Measurements from ENCODE around the gene APOO.

The APOO gene

GRCh38 chrX:23919148-23919547 is 11.4 kb upstream of the APOO start:
- no peaks in the 10 kb centered on the region for H3K4me1 ChIP-seq (ENCODE audit: control insufficient read depth, insufficient read depth, low read depth, low read length)
- H3K4me3 ChIP-seq (ENCODE audit: insufficient read depth in 1 of 2, low read depth in 1 of 2, low read length in 2 of 2), result no peak overlapping the region
- H4K91ac ChIP-seq (ENCODE audit: low read length), result no peak overlapping the region
- H3K36me3 ChIP-seq (ENCODE audit: control insufficient read depth in 1 of 2, insufficient read depth in 2 of 2, low read depth in 1 of 2, low read length in 2 of 2), result no peaks in the 10 kb centered on the region
- DNase-seq, result no peak
- H3K14ac ChIP-seq (ENCODE audit: low read length in 2 of 2), result no peak overlapping the region
- no peak overlapping the region for H3K18ac ChIP-seq (ENCODE audit: low read depth in 1 of 2, low read length in 2 of 2)
- no peak overlapping the region for H2BK5ac ChIP-seq (ENCODE audit: low read depth, low read length, poor library complexity, severe bottlenecking)
- no peak overlapping the region for H3K4me2 ChIP-seq (ENCODE audit: low read length, poor library complexity, severe bottlenecking)
- H3K27ac ChIP-seq (ENCODE audit: low read length, poor library complexity, severe bottlenecking), result no peak overlapping the region
- H2BK12ac ChIP-seq (ENCODE audit: low read length in 2 of 2), result no peak overlapping the region
- WGBS, result no CpG with 5 or more reads among the region's 1 CpG
- H3K79me1 ChIP-seq (replicated peaks; ENCODE audit: low read length, poor library complexity, severe bottlenecking), result no peaks in the 10 kb centered on the region
- H2BK120ac ChIP-seq (ENCODE audit: low read depth, low read length), result no peak overlapping the region
- peaks cover 3% of the 10 kb centered on the region for H3K9me3 ChIP-seq (ENCODE audit: control insufficient read depth, low read length)
- no peak overlapping the region for H2AK5ac ChIP-seq (ENCODE audit: low read length, severe bottlenecking)
- H4K8ac ChIP-seq (ENCODE audit: low read length), result no peak overlapping the region
- peaks cover 0 to 8% of the 10 kb centered on the region in 2 experiments for H3K27me3 ChIP-seq (ENCODE audit: control insufficient read depth in 1 of 2, insufficient read depth in 1 of 2, low read length in 2 of 2)
- H3K4ac ChIP-seq (ENCODE audit: low read depth in 1 of 2, low read length in 2 of 2), result no peak overlapping the region
- no peak overlapping the region for H3K23ac ChIP-seq (ENCODE audit: low read length in 2 of 2)
- no peak overlapping the region for H3K9ac ChIP-seq (ENCODE audit: low read length)
- H2AFZ ChIP-seq (ENCODE audit: low read depth, low read length), result no peak overlapping the region
- no peak overlapping the region for H2BK15ac ChIP-seq (ENCODE audit: low read depth, poor library complexity, severe bottlenecking)

- no peak overlapping the region for H3K4me2 ChIP-seq (ENCODE audit: low read length, poor library complexity, severe bottlenecking)
- H2AFZ ChIP-seq (ENCODE audit: low read depth, low read length), result no peak overlapping the region
- no peak overlapping the region for H2BK12ac ChIP-seq (ENCODE audit: low read length in 2 of 2)
- no peak overlapping the region for H2BK120ac ChIP-seq (ENCODE audit: low read depth, low read length)
- no peak overlapping the region for H4K8ac ChIP-seq (ENCODE audit: low read length)
- no peak overlapping the region for H3K4me3 ChIP-seq (ENCODE audit: insufficient read depth in 1 of 2, low read depth in 1 of 2, low read length in 2 of 2)
- no peak overlapping the region for H2BK5ac ChIP-seq (ENCODE audit: low read depth, low read length, poor library complexity, severe bottlenecking)
- H2AK5ac ChIP-seq (ENCODE audit: low read length, severe bottlenecking), result no peak overlapping the region
- no peak overlapping the region for H3K23ac ChIP-seq (ENCODE audit: low read length in 2 of 2)
- H3K14ac ChIP-seq (ENCODE audit: low read length in 2 of 2), result no peak overlapping the region
- H3K9me3 ChIP-seq (ENCODE audit: control insufficient read depth, low read length), result no peaks in the 10 kb centered on the region
- no peak overlapping the region for H2BK15ac ChIP-seq (ENCODE audit: low read depth, poor library complexity, severe bottlenecking)
- no peak for DNase-seq
- WGBS, result 94% methylated on average over 2 of the region's 5 CpGs
- H3K4me1 ChIP-seq (ENCODE audit: control insufficient read depth, insufficient read depth, low read depth, low read length), result no peaks in the 10 kb centered on the region
- H3K79me1 ChIP-seq (replicated peaks; ENCODE audit: low read length, poor library complexity, severe bottlenecking), result no peaks in the 10 kb centered on the region
- H3K27me3 ChIP-seq (ENCODE audit: control insufficient read depth in 1 of 2, insufficient read depth in 1 of 2, low read length in 2 of 2), result peaks cover 0 to 7% of the 10 kb centered on the region in 2 experiments
- no peak overlapping the region for H3K27ac ChIP-seq (ENCODE audit: low read length, poor library complexity, severe bottlenecking)
- H3K18ac ChIP-seq (ENCODE audit: low read depth in 1 of 2, low read length in 2 of 2), result no peak overlapping the region
- H3K36me3 ChIP-seq (ENCODE audit: control insufficient read depth in 1 of 2, insufficient read depth in 2 of 2, low read depth in 1 of 2, low read length in 2 of 2), result no peaks in the 10 kb centered on the region
- no peak overlapping the region for H3K9ac ChIP-seq (ENCODE audit: low read length)
- no peak overlapping the region for H4K91ac ChIP-seq (ENCODE audit: low read length)
- H3K4ac ChIP-seq (ENCODE audit: low read depth in 1 of 2, low read length in 2 of 2), result no peak overlapping the region
Observed at GRCh38 chrX:23911126-23911835, 3.5 kb upstream of the APOO start.

- H2AK5ac ChIP-seq (ENCODE audit: low read length, severe bottlenecking), result no peak overlapping the region
- peaks cover 0 to 7% of the 10 kb centered on the region in 2 experiments for H3K27me3 ChIP-seq (ENCODE audit: control insufficient read depth in 1 of 2, insufficient read depth in 1 of 2, low read length in 2 of 2)
- no peaks in the 10 kb centered on the region for H3K36me3 ChIP-seq (ENCODE audit: control insufficient read depth in 1 of 2, insufficient read depth in 2 of 2, low read depth in 1 of 2, low read length in 2 of 2)
- H3K14ac ChIP-seq (ENCODE audit: low read length in 2 of 2), result no peak overlapping the region
- DNase-seq, result no peak
- H3K9ac ChIP-seq (ENCODE audit: low read length), result peak overlapping the region; percentile 85
- H3K9me3 ChIP-seq (ENCODE audit: control insufficient read depth, low read length), result no peaks in the 10 kb centered on the region
- H4K91ac ChIP-seq (ENCODE audit: low read length), result no peak overlapping the region
- no peak overlapping the region for H2BK15ac ChIP-seq (ENCODE audit: low read depth, poor library complexity, severe bottlenecking)
- no peaks in the 10 kb centered on the region for H3K79me1 ChIP-seq (replicated peaks; ENCODE audit: low read length, poor library complexity, severe bottlenecking)
- H2BK5ac ChIP-seq (ENCODE audit: low read depth, low read length, poor library complexity, severe bottlenecking), result no peak overlapping the region
- H2BK120ac ChIP-seq (ENCODE audit: low read depth, low read length), result no peak overlapping the region
- peak overlapping the region in 1 of 2 experiments; percentile 78 for H3K4me3 ChIP-seq (ENCODE audit: insufficient read depth in 1 of 2, low read depth in 1 of 2, low read length in 2 of 2)
- peak overlapping the region; percentile 61 for H3K27ac ChIP-seq (ENCODE audit: low read length, poor library complexity, severe bottlenecking)
- no peak overlapping the region for H3K4me2 ChIP-seq (ENCODE audit: low read length, poor library complexity, severe bottlenecking)
- H2AFZ ChIP-seq (ENCODE audit: low read depth, low read length), result no peak overlapping the region
- 72% methylated on average over 7 of the region's 13 CpGs for WGBS
- H3K23ac ChIP-seq (ENCODE audit: low read length in 2 of 2), result no peak overlapping the region
- H4K8ac ChIP-seq (ENCODE audit: low read length), result no peak overlapping the region
- no peak overlapping the region for H2BK12ac ChIP-seq (ENCODE audit: low read length in 2 of 2)
- no peak overlapping the region for H3K4ac ChIP-seq (ENCODE audit: low read depth in 1 of 2, low read length in 2 of 2)
- H3K4me1 ChIP-seq (ENCODE audit: control insufficient read depth, insufficient read depth, low read depth, low read length), result no peaks in the 10 kb centered on the region
- no peak overlapping the region for H3K18ac ChIP-seq (ENCODE audit: low read depth in 1 of 2, low read length in 2 of 2)
Observed at GRCh38 chrX:23908219-23909004, 674 bp upstream of the APOO start.

- Histone ChIP-seq H3K4me1 (ENCODE audit: control insufficient read depth, insufficient read depth, low read depth, low read length) (no peaks in the 10 kb centered on the region), H3K14ac (ENCODE audit: low read length in 2 of 2) (no peak overlapping the region), H3K27ac (ENCODE audit: low read length, poor library complexity, severe bottlenecking) (no peak overlapping the region), H3K18ac (ENCODE audit: low read depth in 1 of 2, low read length in 2 of 2) (peak overlapping the region in 1 of 2 experiments; percentile 12), H3K79me1 (replicated peaks; ENCODE audit: low read length, poor library complexity, severe bottlenecking) (peaks cover 1% of the 10 kb centered on the region), H3K9me3 (ENCODE audit: control insufficient read depth, low read length) (no peaks in the 10 kb centered on the region), H3K23ac (ENCODE audit: low read length in 2 of 2) (no peak overlapping the region), H2BK120ac (ENCODE audit: low read depth, low read length) (no peak overlapping the region), H4K8ac (ENCODE audit: low read length) (no peak overlapping the region), H3K4me3 (ENCODE audit: insufficient read depth in 1 of 2, low read depth in 1 of 2, low read length in 2 of 2) (peak overlapping the region; percentile 73 to 78), H2BK12ac (ENCODE audit: low read length in 2 of 2) (no peak overlapping the region), H3K36me3 (ENCODE audit: control insufficient read depth in 1 of 2, insufficient read depth in 2 of 2, low read depth in 1 of 2, low read length in 2 of 2) (no peaks in the 10 kb centered on the region), H2BK15ac (ENCODE audit: low read depth, poor library complexity, severe bottlenecking) (no peak overlapping the region), H4K91ac (ENCODE audit: low read length) (no peak overlapping the region), H2BK5ac (ENCODE audit: low read depth, low read length, poor library complexity, severe bottlenecking) (no peak overlapping the region), H3K4me2 (ENCODE audit: low read length, poor library complexity, severe bottlenecking) (peak overlapping the region; percentile 57), H3K4ac (ENCODE audit: low read depth in 1 of 2, low read length in 2 of 2) (no peak overlapping the region), H2AK5ac (ENCODE audit: low read length, severe bottlenecking) (no peak overlapping the region), H3K9ac (ENCODE audit: low read length) (peak overlapping the region; percentile 85), H3K27me3 (ENCODE audit: control insufficient read depth in 1 of 2, insufficient read depth in 1 of 2, low read length in 2 of 2) (peaks cover 0 to 4% of the 10 kb centered on the region in 2 experiments), H2AFZ (ENCODE audit: low read depth, low read length) (no peak overlapping the region)
- WGBS, result 15% methylated on average over 8 of the region's 12 CpGs
- no peak for DNase-seq
Observed at GRCh38 chrX:23907111-23907497, 634 bp downstream of the APOO start.

Measured in mesenchymal stem cell (in vitro differentiated cells and primary cell).